NT2/D1 (cell line): ENCODE results near the gene ITGA1.

Source experiments
- SUZ12 ChIP-seq: IDR thresholded peaks from 2 replicates; pipeline ENCODE4 v1.6.1; 2011; ENCODE audit not compliant: insufficient read length, insufficient read depth; ENCODE audit errors: extremely low read depth
- YY1 ChIP-seq: IDR thresholded peaks from 2 replicates; pipeline ENCODE4 v1.6.1; 2011; ENCODE audit not compliant: insufficient read length, insufficient read depth
- ZNF274 ChIP-seq: IDR thresholded peaks from 2 replicates; pipeline ENCODE4 v1.6.1; 2011; ENCODE audit warnings: mild to moderate bottlenecking, low read depth, low read length

- TF ChIP-seq ZNF274, result no peak
- no peak for TF ChIP-seq YY1
- TF ChIP-seq SUZ12, result no peak
Measured at GRCh38 chr5:52796031-52796430, 8.3 kb downstream of the ITGA1 start.
